ENCODE results near the gene S100A7.

- TF ChIP-seq CTCF (conservative IDR thresholded peaks at IDR 0.05 in 1 of 2, IDR thresholded peaks at IDR 0.05 in 1 of 2; ENCODE audit: extremely low read depth in 1 of 2, insufficient read depth in 1 of 2, low read depth in 1 of 2, low read length in 2 of 2) (no peak), EZH2 (IDR thresholded peaks at IDR 0.05; ENCODE audit: borderline replicate concordance, low read length) (no peak)
Observed at GRCh38 chr1:153503766-153504165, 43.3 kb upstream of the S100A7 start.
